Measurements from ENCODE around the gene NSMF. TPM values are rescaled to one million over a fixed set of nuclear protein-coding genes. Genes with fewer than 3 reads are reported as not detected.

Gene NSMF
- total RNA-seq, result 19.2 and 22.4 TPM in 2 replicates

- Histone ChIP-seq H3K4me1 (ENCODE audit: insufficient read depth, low read length) (peaks cover 31% of the 10 kb centered on the region), H3K9me3 (ENCODE audit: low read depth, low read length) (no peaks in the 10 kb centered on the region), H3K4me2 (ENCODE audit: insufficient read depth, low read length) (peak within 1 kb of the TSS; percentile 86), H3K79me2 (ENCODE audit: insufficient read depth, low read length) (peaks cover 11% of the 10 kb centered on the region), H3K4me3 (ENCODE audit: insufficient read depth, low read length) (peak within 1 kb of the TSS; percentile 83), H3K27ac (ENCODE audit: low read depth, low read length) (peak within 1 kb of the TSS; percentile 77), H2AFZ (ENCODE audit: low read length) (peak within 1 kb of the TSS; percentile 98), H3K27me3 (ENCODE audit: insufficient read depth, low read length) (no peaks in the 10 kb centered on the region), H3K36me3 (ENCODE audit: insufficient read depth, low read length) (peaks cover 13% of the 10 kb centered on the region), H4K20me1 (ENCODE audit: insufficient read depth, low read length) (peaks cover 30% of the 10 kb centered on the region)
- DNase-seq (ENCODE audit: insufficient read length, low spot score, missing footprints), result peak; percentile 100
- TF ChIP-seq CTCF (IDR thresholded peaks at IDR 0.05; ENCODE audit: extremely low read depth, low read depth, low read length), result no peak
These were observed at the start of gene NSMF for GRCh38 chr9:137459152-137459600. Gene NSMF, minus strand, starts transcription at chr9:137459334. Its CDS starts 232 bp downstream, at chr9:137459102.

GRCh38 chr9:137506702-137507171 is 47.6 kb upstream of the NSMF start:
- DNase-seq (ENCODE audit: insufficient read length, low spot score, missing footprints), result peak; percentile 83
- H3K36me3 ChIP-seq (ENCODE audit: insufficient read depth, low read length), result no peaks in the 10 kb centered on the region
- H3K27ac ChIP-seq (ENCODE audit: low read depth, low read length), result no peak overlapping the region
- H3K9me3 ChIP-seq (ENCODE audit: low read depth, low read length), result no peaks in the 10 kb centered on the region
- no peaks in the 10 kb centered on the region for H3K27me3 ChIP-seq (ENCODE audit: insufficient read depth, low read length)
- H3K4me2 ChIP-seq (ENCODE audit: insufficient read depth, low read length), result no peak overlapping the region
- H3K4me3 ChIP-seq (ENCODE audit: insufficient read depth, low read length), result no peak overlapping the region
- H3K79me2 ChIP-seq (ENCODE audit: insufficient read depth, low read length), result no peaks in the 10 kb centered on the region
- H4K20me1 ChIP-seq (ENCODE audit: insufficient read depth, low read length), result no peaks in the 10 kb centered on the region
- H2AFZ ChIP-seq (ENCODE audit: low read length), result no peak overlapping the region
- no peaks in the 10 kb centered on the region for H3K4me1 ChIP-seq (ENCODE audit: insufficient read depth, low read length)
- no peak for TF ChIP-seq CTCF (IDR thresholded peaks at IDR 0.05; ENCODE audit: extremely low read depth, low read depth, low read length)

GRCh38 chr9:137506274-137506673 is 47.1 kb upstream of the NSMF start:
- no peaks in the 10 kb centered on the region for H3K79me2 ChIP-seq (ENCODE audit: insufficient read depth, low read length)
- DNase-seq (ENCODE audit: insufficient read length, low spot score, missing footprints), result peak; percentile 87
- H2AFZ ChIP-seq (ENCODE audit: low read length), result no peak overlapping the region
- no peak overlapping the region for H3K4me3 ChIP-seq (ENCODE audit: insufficient read depth, low read length)
- H3K27ac ChIP-seq (ENCODE audit: low read depth, low read length), result no peak overlapping the region
- no peaks in the 10 kb centered on the region for H4K20me1 ChIP-seq (ENCODE audit: insufficient read depth, low read length)
- H3K4me2 ChIP-seq (ENCODE audit: insufficient read depth, low read length), result no peak overlapping the region
- TF ChIP-seq CTCF (IDR thresholded peaks at IDR 0.05; ENCODE audit: extremely low read depth, low read depth, low read length), result no peak
- H3K4me1 ChIP-seq (ENCODE audit: insufficient read depth, low read length), result no peaks in the 10 kb centered on the region
- no peaks in the 10 kb centered on the region for H3K9me3 ChIP-seq (ENCODE audit: low read depth, low read length)
- H3K36me3 ChIP-seq (ENCODE audit: insufficient read depth, low read length), result no peaks in the 10 kb centered on the region
- no peaks in the 10 kb centered on the region for H3K27me3 ChIP-seq (ENCODE audit: insufficient read depth, low read length)

GRCh38 chr9:137505421-137506140 is 46.4 kb upstream of the NSMF start:
- peak; percentile 58 for DNase-seq (ENCODE audit: insufficient read length, low spot score, missing footprints)
- H3K4me3 ChIP-seq (ENCODE audit: insufficient read depth, low read length), result no peak overlapping the region
- H3K9me3 ChIP-seq (ENCODE audit: low read depth, low read length), result no peaks in the 10 kb centered on the region
- H2AFZ ChIP-seq (ENCODE audit: low read length), result no peak overlapping the region
- no peaks in the 10 kb centered on the region for H3K27me3 ChIP-seq (ENCODE audit: insufficient read depth, low read length)
- no peaks in the 10 kb centered on the region for H4K20me1 ChIP-seq (ENCODE audit: insufficient read depth, low read length)
- no peaks in the 10 kb centered on the region for H3K79me2 ChIP-seq (ENCODE audit: insufficient read depth, low read length)
- no peak overlapping the region for H3K27ac ChIP-seq (ENCODE audit: low read depth, low read length)
- no peaks in the 10 kb centered on the region for H3K36me3 ChIP-seq (ENCODE audit: insufficient read depth, low read length)
- no peak for TF ChIP-seq CTCF (IDR thresholded peaks at IDR 0.05; ENCODE audit: extremely low read depth, low read depth, low read length)
- no peaks in the 10 kb centered on the region for H3K4me1 ChIP-seq (ENCODE audit: insufficient read depth, low read length)
- H3K4me2 ChIP-seq (ENCODE audit: insufficient read depth, low read length), result no peak overlapping the region
